ENCODE data around the gene TEX13C. TPM values are rescaled to one million over a fixed set of nuclear protein-coding genes. Genes with fewer than 3 reads are reported as not detected.
A peak's percentile ranks its signal among the peaks of the same experiment; 100 is the strongest.

The TEX13C gene
- total and polyA plus RNA-seq, 10 of the 15 experiments (the other 5 are each of a cell fraction or from before 2014, with no cell fraction given): not detected

DNA sequence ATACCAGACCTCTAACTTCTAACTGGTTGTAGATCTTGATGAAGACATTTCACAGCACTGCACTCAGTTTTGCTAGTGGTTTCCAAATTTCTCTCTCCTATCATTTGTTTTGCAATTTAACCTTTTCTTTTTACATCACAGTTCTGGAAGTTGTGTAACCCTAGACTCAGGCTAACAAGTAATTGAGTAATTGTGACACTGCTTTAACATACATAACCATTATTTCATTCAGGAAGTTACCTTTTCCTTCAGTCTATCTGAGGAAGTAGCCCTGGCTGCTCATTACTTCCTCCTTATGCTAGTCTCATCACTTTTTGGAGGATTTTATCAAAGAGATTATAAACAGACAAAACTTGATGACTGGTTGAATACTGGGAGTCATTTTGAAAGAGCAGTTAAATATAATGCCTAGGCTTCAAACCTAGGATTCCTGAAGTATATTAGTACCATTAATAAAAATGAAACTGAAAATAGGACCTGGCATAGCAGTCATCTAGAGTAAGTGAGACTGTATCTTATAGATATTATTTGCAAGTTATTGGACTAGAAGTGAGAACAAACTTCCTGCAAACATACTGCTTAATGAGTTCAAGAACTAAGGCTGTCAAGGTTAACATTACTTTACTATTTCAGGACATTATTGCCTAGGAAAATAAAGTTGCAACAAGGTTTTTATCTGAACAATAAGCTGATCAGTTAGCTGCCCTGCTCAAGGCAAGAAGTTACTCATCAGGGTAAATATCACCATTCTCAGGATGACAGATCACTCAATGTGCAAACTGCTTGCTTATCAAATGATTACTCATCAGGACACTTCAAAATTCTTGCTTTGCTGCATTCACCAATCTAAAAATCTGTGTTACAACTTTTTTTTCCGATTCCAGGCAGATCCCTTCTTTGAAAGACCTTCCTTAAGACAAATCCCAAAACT is 25.6 kb upstream of the TEX13C start:
- intact Hi-C loops (cut with micrococcal nuclease; ENCODE audit: unreplicated experiment): no loop called here
- FAIRE-seq: no peak
- ChIA-PET RAD21 (ENCODE audit: unreplicated experiment) (no interaction called here), POLR2A (no interaction called here), SMC1A (ENCODE audit: uncharacterized antibody, unreplicated experiment) (no interaction called here), CTCF (no interaction called here)
- in situ Hi-C loops (cut with MboI): no loop called here
- Histone ChIP-seq H3K9ac (ENCODE audit: control insufficient read depth, insufficient read depth, low read length) (no peak overlapping the region), H3K9me3 (replicated peaks; ENCODE audit: control insufficient read depth, insufficient read depth, low read length) (no peaks in the 10 kb centered on the region), H3K79me2 (ENCODE audit: control insufficient read depth, insufficient read depth, low read length) (no peaks in the 10 kb centered on the region), H3K4me2 (ENCODE audit: control insufficient read depth, insufficient read depth) (no peak overlapping the region), H2AFZ (ENCODE audit: control insufficient read depth, low read depth, low read length) (no peak overlapping the region), H3K27me3 (replicated peaks in 1 of 2; ENCODE audit: control insufficient read depth in 2 of 2, insufficient read depth in 2 of 2, low read length in 1 of 2) (no peaks in the 10 kb centered on the region), H3K27ac (ENCODE audit: control insufficient read depth, insufficient read depth) (no peak overlapping the region), H4K20me1 (ENCODE audit: control insufficient read depth, insufficient read depth) (no peaks in the 10 kb centered on the region), H3K4me3 (no peak overlapping the region), H3K4me1 (ENCODE audit: control insufficient read depth, insufficient read depth, low read length) (no peaks in the 10 kb centered on the region), H3K36me3 (ENCODE audit: control insufficient read depth in 2 of 2, insufficient read depth in 2 of 2, low read length in 1 of 2) (no peaks in the 10 kb centered on the region)
- no TSS peak for BruUV-seq (replicated peaks)
- WGBS (ENCODE audit: insufficient coverage, insufficient replicate concordance, low lambda C conversion rate, missing lambda C conversion rate): 0% methylated on average over 1 of the region's 1 CpG
- peak; percentile 71 for ATAC-seq
- DNase-seq (ENCODE audit: low read depth, low spot score): no peak
- TF ChIP-seq ESRRA (IDR thresholded peaks at IDR 0.05; ENCODE audit: low read length): no peak
- TF ChIP-seq, protein P1, sequence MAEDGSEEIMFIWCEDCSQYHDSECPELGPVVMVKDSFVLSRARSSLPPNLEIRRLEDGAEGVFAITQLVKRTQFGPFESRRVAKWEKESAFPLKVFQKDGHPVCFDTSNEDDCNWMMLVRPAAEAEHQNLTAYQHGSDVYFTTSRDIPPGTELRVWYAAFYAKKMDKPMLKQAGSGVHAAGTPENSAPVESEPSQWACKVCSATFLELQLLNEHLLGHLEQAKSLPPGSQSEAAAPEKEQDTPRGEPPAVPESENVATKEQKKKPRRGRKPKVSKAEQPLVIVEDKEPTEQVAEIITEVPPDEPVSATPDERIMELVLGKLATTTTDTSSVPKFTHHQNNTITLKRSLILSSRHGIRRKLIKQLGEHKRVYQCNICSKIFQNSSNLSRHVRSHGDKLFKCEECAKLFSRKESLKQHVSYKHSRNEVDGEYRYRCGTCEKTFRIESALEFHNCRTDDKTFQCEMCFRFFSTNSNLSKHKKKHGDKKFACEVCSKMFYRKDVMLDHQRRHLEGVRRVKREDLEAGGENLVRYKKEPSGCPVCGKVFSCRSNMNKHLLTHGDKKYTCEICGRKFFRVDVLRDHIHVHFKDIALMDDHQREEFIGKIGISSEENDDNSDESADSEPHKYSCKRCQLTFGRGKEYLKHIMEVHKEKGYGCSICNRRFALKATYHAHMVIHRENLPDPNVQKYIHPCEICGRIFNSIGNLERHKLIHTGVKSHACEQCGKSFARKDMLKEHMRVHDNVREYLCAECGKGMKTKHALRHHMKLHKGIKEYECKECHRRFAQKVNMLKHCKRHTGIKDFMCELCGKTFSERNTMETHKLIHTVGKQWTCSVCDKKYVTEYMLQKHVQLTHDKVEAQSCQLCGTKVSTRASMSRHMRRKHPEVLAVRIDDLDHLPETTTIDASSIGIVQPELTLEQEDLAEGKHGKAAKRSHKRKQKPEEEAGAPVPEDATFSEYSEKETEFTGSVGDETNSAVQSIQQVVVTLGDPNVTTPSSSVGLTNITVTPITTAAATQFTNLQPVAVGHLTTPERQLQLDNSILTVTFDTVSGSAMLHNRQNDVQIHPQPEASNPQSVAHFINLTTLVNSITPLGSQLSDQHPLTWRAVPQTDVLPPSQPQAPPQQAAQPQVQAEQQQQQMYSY (CRISPR knock-in tag; IDR thresholded peaks at IDR 0.05): no peak
- TF ChIP-seq BRCA1 (IDR thresholded peaks at IDR 0.05; ENCODE audit: low read depth, low read length): no peak
- TF ChIP-seq HDGF (IDR thresholded peaks at IDR 0.05): no peak
- no peak for TF ChIP-seq IKZF2 (IDR thresholded peaks at IDR 0.05)
- no peak for TF ChIP-seq ATF2 (IDR thresholded peaks at IDR 0.05; ENCODE audit: low read length)
- TF ChIP-seq IKZF1 (conservative IDR thresholded peaks at IDR 0.05): no peak
- TF ChIP-seq RBBP5 (conservative IDR thresholded peaks at IDR 0.05): no peak
- TF ChIP-seq POU2F2 (IDR thresholded peaks at IDR 0.05; ENCODE audit: borderline replicate concordance, low read depth, low read length): no peak
- TF ChIP-seq NFXL1 (IDR thresholded peaks at IDR 0.05; ENCODE audit: borderline replicate concordance): no peak
- TF ChIP-seq CHD2 (IDR thresholded peaks at IDR 0.05; ENCODE audit: borderline replicate concordance, low read depth, low read length): no peak
- TF ChIP-seq, protein P2, sequence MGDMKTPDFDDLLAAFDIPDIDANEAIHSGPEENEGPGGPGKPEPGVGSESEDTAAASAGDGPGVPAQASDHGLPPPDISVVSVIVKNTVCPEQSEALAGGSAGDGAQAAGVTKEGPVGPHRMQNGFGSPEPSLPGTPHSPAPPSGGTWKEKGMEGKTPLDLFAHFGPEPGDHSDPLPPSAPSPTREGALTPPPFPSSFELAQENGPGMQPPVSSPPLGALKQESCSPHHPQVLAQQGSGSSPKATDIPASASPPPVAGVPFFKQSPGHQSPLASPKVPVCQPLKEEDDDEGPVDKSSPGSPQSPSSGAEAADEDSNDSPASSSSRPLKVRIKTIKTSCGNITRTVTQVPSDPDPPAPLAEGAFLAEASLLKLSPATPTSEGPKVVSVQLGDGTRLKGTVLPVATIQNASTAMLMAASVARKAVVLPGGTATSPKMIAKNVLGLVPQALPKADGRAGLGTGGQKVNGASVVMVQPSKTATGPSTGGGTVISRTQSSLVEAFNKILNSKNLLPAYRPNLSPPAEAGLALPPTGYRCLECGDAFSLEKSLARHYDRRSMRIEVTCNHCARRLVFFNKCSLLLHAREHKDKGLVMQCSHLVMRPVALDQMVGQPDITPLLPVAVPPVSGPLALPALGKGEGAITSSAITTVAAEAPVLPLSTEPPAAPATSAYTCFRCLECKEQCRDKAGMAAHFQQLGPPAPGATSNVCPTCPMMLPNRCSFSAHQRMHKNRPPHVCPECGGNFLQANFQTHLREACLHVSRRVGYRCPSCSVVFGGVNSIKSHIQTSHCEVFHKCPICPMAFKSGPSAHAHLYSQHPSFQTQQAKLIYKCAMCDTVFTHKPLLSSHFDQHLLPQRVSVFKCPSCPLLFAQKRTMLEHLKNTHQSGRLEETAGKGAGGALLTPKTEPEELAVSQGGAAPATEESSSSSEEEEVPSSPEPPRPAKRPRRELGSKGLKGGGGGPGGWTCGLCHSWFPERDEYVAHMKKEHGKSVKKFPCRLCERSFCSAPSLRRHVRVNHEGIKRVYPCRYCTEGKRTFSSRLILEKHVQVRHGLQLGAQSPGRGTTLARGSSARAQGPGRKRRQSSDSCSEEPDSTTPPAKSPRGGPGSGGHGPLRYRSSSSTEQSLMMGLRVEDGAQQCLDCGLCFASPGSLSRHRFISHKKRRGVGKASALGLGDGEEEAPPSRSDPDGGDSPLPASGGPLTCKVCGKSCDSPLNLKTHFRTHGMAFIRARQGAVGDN (IDR thresholded peaks at IDR 0.05): no peak
- no peak for TF ChIP-seq KLF5 (IDR thresholded peaks at IDR 0.05; ENCODE audit: partially characterized antibody)
